Prostate gland (tissue), 2 donors: Measurements from ENCODE around the gene CHCHD6. TPM values are rescaled to one million over a fixed set of nuclear protein-coding genes. Genes with fewer than 3 reads are reported as not detected.

ENCODE experiments used
- DNase-seq: peaks from one replicate; pipeline ENCODE4 v3.0.0-alpha.2; 2019; ENCODE audit warnings: low spot score
- H3K27ac ChIP-seq, 2 donors: fragments of 200-600 bp; sonication (generic); 2 replicates each; pipeline ENCODE4 v1.5.1; 2017 to 2019
- H3K27me3 ChIP-seq: fragments of 200-600 bp; sonication (generic); replicated peaks from 2 replicates; pipeline ENCODE4 v1.5.1; 2019; ENCODE audit not compliant: insufficient read depth
- H3K36me3 ChIP-seq, 2 donors: fragments of 200-600 bp; sonication (generic); 1 replicate in 1 of 2; 2 replicates in 1 of 2; pipeline versions ENCODE4 v1.5.1 to v1.8.1; 2017 to 2019
- H3K4me1 ChIP-seq: fragments of 200-600 bp; sonication (generic); replicated peaks from 2 replicates; pipeline ENCODE4 v1.5.1; 2019
- H3K4me3 ChIP-seq, 2 donors: fragments of 200-600 bp; sonication (generic); 2 replicates each; pipeline ENCODE4 v1.5.1; 2017 to 2019
- H3K9me3 ChIP-seq: fragments of 200-600 bp; sonication (generic); 2 replicates; pipeline ENCODE4 v1.5.1; 2017
- CTCF ChIP-seq, 4 experiments: fragments of 200-600 bp in 2 of 4; fragments of 450-650 bp in 2 of 4; sonication (generic) in 2 of 4; IDR thresholded peaks; 1 replicate in 3 of 4; 2 replicates in 1 of 4; pipeline ENCODE4 v1.5.1; 2016 to 2019; ENCODE audit warnings: antibody characterized with exemption in 4 of 4, mild to moderate bottlenecking in 2 of 4, moderate library complexity in 2 of 4
- POLR2A ChIP-seq: fragments of 450-650 bp; IDR thresholded peaks from one replicate; pipeline ENCODE4 v1.6.1; 2016; ENCODE audit warnings: antibody characterized with exemption, mild to moderate bottlenecking
- POLR2AphosphoS5 ChIP-seq: sonication (generic); formaldehyde crosslinking; IDR thresholded peaks from one replicate; pipeline ENCODE4 v1.6.1; 2017; ENCODE audit warnings: antibody characterized with exemption
- WGBS: methylation state at CpG from one replicate; pipeline ENCODE4 v1.1.5; 2018; 5-methylcytosine and 5-hydroxymethylcytosine counted together
- intact Hi-C: fragments of 100-400 bp; cut with DNase I; formaldehyde crosslinking; loops from one replicate; pipeline ENCODE4 v1.14.2; 2022
- total RNA-seq, 2 donors: library from RNA; depleted of rRNA; stranded (reverse); fragments of >200 nt; gene quantifications; one replicate each; pipeline ENCODE4 v1.1.0, GENCODE V29; 2016

The CHCHD6 gene
- total RNA-seq, 2 donors from 2014 or later, result 13.9 to 34.4 TPM

- intact Hi-C loops, result no loop called here
- Histone ChIP-seq H3K4me1 (no peaks in the 10 kb centered on the region), H3K9me3 (no peaks in the 10 kb centered on the region), H3K27ac (no peak overlapping the region), H3K27me3 (no peaks in the 10 kb centered on the region), H3K36me3 (no peaks in the 10 kb centered on the region), H3K4me3 (no peak overlapping the region)
- WGBS, result 92% methylated on average over 6 of the region's 6 CpGs
- no peak for DNase-seq
- TF ChIP-seq POLR2A (no peak), POLR2AphosphoS5 (no peak), CTCF (IDR thresholded peaks at IDR 0.05) (no peak)
Measured at GRCh38 chr3:126881861-126882260, 177.8 kb downstream of the CHCHD6 start.

- no peaks in the 10 kb centered on the region for H3K36me3 ChIP-seq
- 92% methylated on average over 7 of the region's 7 CpGs for WGBS
- TF ChIP-seq POLR2AphosphoS5 (no peak), CTCF (IDR thresholded peaks at IDR 0.05) (no peak), POLR2A (no peak)
- intact Hi-C loops, result no loop called here
- no peaks in the 10 kb centered on the region for H3K4me1 ChIP-seq
- no peak for DNase-seq
- no peaks in the 10 kb centered on the region for H3K27me3 ChIP-seq
- H3K27ac ChIP-seq, result no peak overlapping the region
- H3K4me3 ChIP-seq, result no peak overlapping the region
- H3K9me3 ChIP-seq, result no peaks in the 10 kb centered on the region
Measured at GRCh38 chr3:126883241-126883640, 179.2 kb downstream of the CHCHD6 start.

DNA sequence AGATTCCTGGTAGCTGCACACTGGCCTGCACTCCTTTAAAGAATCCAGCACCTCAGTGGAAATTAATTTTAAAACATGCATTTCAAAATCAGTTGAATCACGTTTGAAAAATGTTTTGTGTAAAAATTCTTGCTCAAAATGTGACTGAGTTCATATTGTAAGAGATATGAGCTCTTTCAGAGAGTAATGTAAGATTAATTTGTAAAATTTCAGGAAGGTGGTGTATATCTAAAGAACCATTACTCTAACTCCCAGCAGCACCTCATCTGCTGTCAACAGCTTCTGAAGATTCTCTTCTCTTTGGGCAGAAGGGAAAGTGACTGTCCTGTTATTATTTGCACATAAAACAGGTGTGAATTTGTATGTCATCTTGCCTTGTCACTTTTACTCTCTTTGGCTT, 181.4 kb downstream of the CHCHD6 start:
- WGBS, result 66% methylated on average over 1 of the region's 1 CpG
- Histone ChIP-seq H3K36me3 (no peaks in the 10 kb centered on the region), H3K4me1 (no peaks in the 10 kb centered on the region), H3K27ac (no peak overlapping the region), H3K4me3 (no peak overlapping the region), H3K9me3 (no peaks in the 10 kb centered on the region), H3K27me3 (no peaks in the 10 kb centered on the region)
- no peak for DNase-seq
- TF ChIP-seq POLR2AphosphoS5 (no peak), CTCF (IDR thresholded peaks at IDR 0.05) (no peak), POLR2A (no peak)
- intact Hi-C loops, result no loop called here

GRCh38 chr3:126886217-126886616, 182.2 kb downstream of the CHCHD6 start:
- DNase-seq, result no peak
- Histone ChIP-seq H3K4me1 (no peaks in the 10 kb centered on the region), H3K9me3 (no peaks in the 10 kb centered on the region), H3K4me3 (no peak overlapping the region), H3K27ac (no peak overlapping the region), H3K27me3 (no peaks in the 10 kb centered on the region), H3K36me3 (no peaks in the 10 kb centered on the region)
- 87% methylated on average over 5 of the region's 5 CpGs for WGBS
- intact Hi-C loops, result no loop called here
- TF ChIP-seq POLR2AphosphoS5, result no peak
- TF ChIP-seq POLR2A, result no peak
- no peak for TF ChIP-seq CTCF (IDR thresholded peaks at IDR 0.05)

- TF ChIP-seq POLR2A (no peak), POLR2AphosphoS5 (no peak), CTCF (IDR thresholded peaks at IDR 0.05) (no peak)
Measured at GRCh38 chr3:126887686-126888085, 183.6 kb downstream of the CHCHD6 start.

More at GRCh38 chr3:126887686-126888085, 183.6 kb downstream of the CHCHD6 start:
- DNase-seq, result no peak
- intact Hi-C loops, result no loop called here
- H3K4me3 ChIP-seq, result no peak overlapping the region
- no peaks in the 10 kb centered on the region for H3K4me1 ChIP-seq
- 85% methylated on average over 7 of the region's 7 CpGs for WGBS
- no peaks in the 10 kb centered on the region for H3K27me3 ChIP-seq
- no peaks in the 10 kb centered on the region for H3K9me3 ChIP-seq
- H3K36me3 ChIP-seq, result no peaks in the 10 kb centered on the region
- H3K27ac ChIP-seq, result no peak overlapping the region
